Body of pancreas (tissue), 4 donors: Measurements from ENCODE around the gene RASGRF2. TPM values are rescaled to one million over a fixed set of nuclear protein-coding genes. Genes with fewer than 3 reads are reported as not detected.
"Not testable (repeated sequence)": the region's sequence is repeated elsewhere in the genome, so short reads cannot be mapped to it uniquely, and the experiment has no call there.

Experiments used
- ATAC-seq: fragments of 150-250 bp; one replicate; pipeline ENCODE4 v1.9.1; 2016
- DNase-seq, 4 donors: peaks; one replicate each; pipeline ENCODE4 v3.0.0-alpha.2; 2019
- H3K27ac ChIP-seq, 4 donors: fragments of 200-600 bp; sonication (generic); 1 replicate in 3 of 4; 2 replicates in 1 of 4; pipeline versions ENCODE4 v1.5.1 to v1.6.1; 2016 to 2019; ENCODE audit warnings: mild to moderate bottlenecking in 1 of 4, mixed read lengths in 1 of 4, moderate library complexity in 1 of 4
- H3K27me3 ChIP-seq, 2 donors: fragments of 200-600 bp; sonication (generic); one replicate each; pipeline ENCODE4 v1.6.0; 2016; ENCODE audit warnings: mild to moderate bottlenecking in 1 of 2
- H3K36me3 ChIP-seq, 2 donors: fragments of 200-600 bp; sonication (generic); replicated peaks in 1 of 2; 2 replicates each; pipeline ENCODE4 v1.5.1; 2016; ENCODE audit warnings: low read depth in 2 of 2; ENCODE audit not compliant: insufficient read depth in 1 of 2
- H3K4me1 ChIP-seq: fragments of 200-600 bp; sonication (generic); one replicate; pipeline ENCODE4 v1.6.0; 2016
- H3K4me3 ChIP-seq, 2 donors: fragments of 200-600 bp; sonication (generic); 1 replicate in 1 of 2; 2 replicates in 1 of 2; pipeline ENCODE4 v1.5.1; 2016 to 2019
- H3K9me3 ChIP-seq, 3 donors: fragments of 200-600 bp; sonication (generic); 1 replicate in 2 of 3; 2 replicates in 1 of 3; pipeline ENCODE4 v1.5.1; 2016
- CTCF ChIP-seq, 7 experiments: fragments of 450-650 bp in 4 of 7; fragments of 200-600 bp in 3 of 7; sonication (generic) in 3 of 7; IDR thresholded peaks; one replicate each; pipeline ENCODE4 v1.5.1; 2016 to 2019; ENCODE audit warnings: antibody characterized with exemption in 7 of 7
- POLR2A ChIP-seq, 3 donors: fragments of 450-650 bp; IDR thresholded peaks; one replicate each; pipeline ENCODE4 v1.6.1; 2016; ENCODE audit warnings: antibody characterized with exemption in 3 of 3, mild to moderate bottlenecking in 2 of 3
- WGBS, 2 donors: methylation state at CpG; one replicate each; pipeline ENCODE4 v1.1.5; 2017; 5-methylcytosine and 5-hydroxymethylcytosine counted together
- intact Hi-C: fragments of 100-400 bp; cut with DNase I; formaldehyde crosslinking; loops from one replicate; pipeline ENCODE4 v1.15.1; 2023
- total RNA-seq, 2 donors: library from RNA; depleted of rRNA; stranded (reverse); fragments of >200 nt; gene quantifications; one replicate each; pipeline ENCODE4 v1.1.0, GENCODE V29; 2016

RASGRF2 gene
- total RNA-seq, 2 donors from 2014 or later: 1.6 to 3.6 TPM

- Histone ChIP-seq H3K36me3 (no peaks in the 10 kb centered on the region), H3K27me3 (no peaks in the 10 kb centered on the region), H3K4me3 (no peak overlapping the region), H3K4me1 (no peaks in the 10 kb centered on the region), H3K27ac (no peak overlapping the region), H3K9me3 (no peaks in the 10 kb centered on the region)
- ATAC-seq (no peak), DNase-seq (no peak)
- no peak for TF ChIP-seq POLR2A (IDR thresholded peaks at IDR 0.05)
- no peak for TF ChIP-seq CTCF (IDR thresholded peaks at IDR 0.05)
- intact Hi-C loops: no loop called here
- WGBS, 2 donors: 83 to 86% methylated on average over 4 of the region's 4 CpGs
Measured at GRCh38 chr5:81253875-81254274, 293.7 kb downstream of the RASGRF2 start.

- ATAC-seq (no peak), DNase-seq (no peak)
- Histone ChIP-seq H3K27ac (no peak overlapping the region), H3K4me1 (no peaks in the 10 kb centered on the region), H3K27me3 (no peaks in the 10 kb centered on the region), H3K36me3 (no peaks in the 10 kb centered on the region), H3K9me3 (no peaks in the 10 kb centered on the region), H3K4me3 (no peak overlapping the region)
- TF ChIP-seq POLR2A (IDR thresholded peaks at IDR 0.05) (no peak), CTCF (IDR thresholded peaks at IDR 0.05) (no peak)
- intact Hi-C loops: no loop called here
- 97% methylated on average over 19 to 21 of the region's 21 CpGs for WGBS, 2 donors
Measured at GRCh38 chr5:81254886-81255559, 294.9 kb downstream of the RASGRF2 start.

GRCh38 chr5:81256766-81257165 is 296.6 kb downstream of the RASGRF2 start:
- ATAC-seq (no peak), DNase-seq (no peak)
- intact Hi-C loops: no loop called here

GRCh38 chr5:81262796-81263195 is 302.6 kb downstream of the RASGRF2 start:
- DNase-seq, intact Hi-C loops: not testable (repeated sequence)

More at GRCh38 chr5:81256766-81257165, 296.6 kb downstream of the RASGRF2 start:
- Histone ChIP-seq H3K36me3 (no peaks in the 10 kb centered on the region), H3K4me1 (no peaks in the 10 kb centered on the region), H3K9me3 (no peaks in the 10 kb centered on the region), H3K27ac (no peak overlapping the region), H3K4me3 (no peak overlapping the region), H3K27me3 (no peaks in the 10 kb centered on the region)
- TF ChIP-seq POLR2A (IDR thresholded peaks at IDR 0.05) (no peak), CTCF (IDR thresholded peaks at IDR 0.05) (no peak)
- WGBS, 2 donors: 70 to 95% methylated on average over 1 of the region's 1 CpG

GRCh38 chr5:81265101-81265500 is 304.9 kb downstream of the RASGRF2 start:
- H3K4me1 ChIP-seq: peaks cover 8% of the 10 kb centered on the region
- no peaks in the 10 kb centered on the region for H3K27me3 ChIP-seq
- no peak overlapping the region for H3K4me3 ChIP-seq
- no peak for DNase-seq
- H3K27ac ChIP-seq: no peak overlapping the region
- intact Hi-C loops: no loop called here
- H3K36me3 ChIP-seq: no peaks in the 10 kb centered on the region
- H3K9me3 ChIP-seq: no peaks in the 10 kb centered on the region
- no peak for ATAC-seq
- TF ChIP-seq POLR2A (IDR thresholded peaks at IDR 0.05) (no peak), CTCF (IDR thresholded peaks at IDR 0.05) (no peak)

More at GRCh38 chr5:81262796-81263195, 302.6 kb downstream of the RASGRF2 start:
- not testable (repeated sequence) for H3K36me3 ChIP-seq, H3K4me3 ChIP-seq, ATAC-seq, H3K4me1 ChIP-seq, H3K27ac ChIP-seq, H3K9me3 ChIP-seq, H3K27me3 ChIP-seq
- 81 to 93% methylated on average over 1 of the region's 1 CpG for WGBS, 2 donors
